Right lobe of liver (tissue), 6 donors: ENCODE data around the gene VRK3. TPM values are rescaled to one million over a fixed set of nuclear protein-coding genes. Genes with fewer than 3 reads are reported as not detected.

Experiments used
- ATAC-seq, 4 donors: fragments of 200-7000 bp; cut with Tn5 transposase; one replicate each; pipeline ENCODE4 v1.9.1; 2020; ENCODE audit warnings: mild to moderate bottlenecking in 4 of 4, moderate library complexity in 4 of 4
- DNase-seq, 3 donors: peaks; one replicate each; pipeline ENCODE4 v3.0.0-alpha.2; 2020
- H3K27ac ChIP-seq, 3 donors: fragments of 200-600 bp; one replicate each; pipeline ENCODE4 v1.8.0; 2022
- H3K27me3 ChIP-seq, 2 donors: fragments of 200-600 bp; one replicate each; pipeline ENCODE4 v1.8.0; 2022
- H3K36me3 ChIP-seq, 4 donors: fragments of 200-600 bp; sonication (generic) in 1 of 4; one replicate each; pipeline versions ENCODE4 v1.5.1 to v1.8.0; 2017 to 2022; ENCODE audit warnings: control low read depth in 1 of 4
- H3K4me1 ChIP-seq, 4 donors: fragments of 200-600 bp; sonication (generic) in 1 of 4; one replicate each; pipeline versions ENCODE4 v1.5.1 to v1.8.0; 2017 to 2022; ENCODE audit warnings: control low read depth in 1 of 4
- H3K4me3 ChIP-seq, 3 donors: fragments of 200-600 bp; one replicate each; pipeline ENCODE4 v1.8.0; 2022
- H3K9me3 ChIP-seq, 4 donors: fragments of 200-600 bp; sonication (generic) in 1 of 4; one replicate each; pipeline versions ENCODE4 v1.5.1 to v1.8.0; 2017 to 2022; ENCODE audit warnings: control low read depth in 1 of 4
- CTCF ChIP-seq, 4 donors: fragments of 200-600 bp in 3 of 4; fragments of 450-650 bp in 1 of 4; IDR thresholded peaks; one replicate each; pipeline versions ENCODE4 v1.5.1 to v1.8.0; 2016 to 2022; ENCODE audit warnings: antibody characterized with exemption in 4 of 4, mild to moderate bottlenecking in 2 of 4
- POLR2A ChIP-seq: fragments of 450-650 bp; IDR thresholded peaks from one replicate; pipeline ENCODE4 v1.6.1; 2017; ENCODE audit warnings: antibody characterized with exemption, mild to moderate bottlenecking
- WGBS: methylation state at CpG from one replicate; pipeline ENCODE4 v1.1.6; 2018; ENCODE audit warnings: low coverage, low lambda C conversion rate; ENCODE audit not compliant: insufficient coverage; ENCODE audit errors: missing lambda C conversion rate; 5-methylcytosine and 5-hydroxymethylcytosine counted together
- intact Hi-C, 2 donors: fragments of 100-400 bp; cut with DNase I; formaldehyde crosslinking; loops; one replicate each; pipeline versions ENCODE4 v1.11.2 to v1.14.1; 2022
- total RNA-seq, 6 experiments: library from RNA; depleted of rRNA in 2 of 6; stranded (reverse); fragments of >200 nt in 2 of 6; fragmentation: NEBNext Ultra II Directional in 3 of 6; extraction: Animal tissue kit (Norgen Biotek cat#: 25700) in 3 of 6; gene quantifications; one replicate each; pipeline versions ENCODE4 v1.1.0 to v1.2.4, GENCODE V29; 2016 to 2023
- donor health status: DM: no; HTN: yes; CAD: no.
- donor health status: DM: no; HTN: no; CAD: no.
- donor health status: DM: no; HTN: no; CAD: no.
- donor health status: DM: no; HTN: yes; CAD: no.
- donor health status: DM: no; HTN: yes; CAD: no.

Gene VRK3
- total RNA-seq, 6 experiments from 2014 or later: 29.6 to 44.2 (median 33.0) TPM

- 78% methylated on average over 5 of the region's 5 CpGs for WGBS
- ATAC-seq: no peak
Measured at GRCh38 chr19:49940482-49940791, 84.7 kb downstream of the VRK3 start.

GRCh38 chr19:49939721-49940481, 85.3 kb downstream of the VRK3 start:
- intact Hi-C loops: no loop called here
- H3K4me1 ChIP-seq: peaks cover 0 to 7% (median 0%) of the 10 kb centered on the region in 4 donors
- no peak overlapping the region for H3K4me3 ChIP-seq
- 90% methylated on average over 4 of the region's 7 CpGs for WGBS
- H3K36me3 ChIP-seq: no peaks in the 10 kb centered on the region
- H3K9me3 ChIP-seq: no peaks in the 10 kb centered on the region
- no peak overlapping the region for H3K27ac ChIP-seq
- H3K27me3 ChIP-seq: no peaks in the 10 kb centered on the region
- DNase-seq: no peak
- no peak for ATAC-seq
- TF ChIP-seq CTCF (IDR thresholded peaks at IDR 0.05): no peak
- TF ChIP-seq POLR2A: no peak

More at GRCh38 chr19:49940482-49940791, 84.7 kb downstream of the VRK3 start:
- no peak for DNase-seq
- Histone ChIP-seq H3K27me3 (no peaks in the 10 kb centered on the region), H3K4me1 (peaks cover 0 to 7% (median 0%) of the 10 kb centered on the region in 4 donors), H3K36me3 (no peaks in the 10 kb centered on the region), H3K9me3 (no peaks in the 10 kb centered on the region), H3K27ac (no peak overlapping the region), H3K4me3 (no peak overlapping the region)
- intact Hi-C loops: no loop called here
- TF ChIP-seq CTCF (IDR thresholded peaks at IDR 0.05) (no peak), POLR2A (no peak)

GRCh38 chr19:49938662-49939061, 86.5 kb downstream of the VRK3 start:
- Histone ChIP-seq H3K9me3 (no peaks in the 10 kb centered on the region), H3K4me3 (no peak overlapping the region), H3K36me3 (no peaks in the 10 kb centered on the region), H3K27ac (no peak overlapping the region), H3K27me3 (no peaks in the 10 kb centered on the region), H3K4me1 (peaks cover 0 to 7% (median 0%) of the 10 kb centered on the region in 4 donors)
- TF ChIP-seq POLR2A: no peak
- no peak for TF ChIP-seq CTCF (IDR thresholded peaks at IDR 0.05)
- no peak for ATAC-seq
- no peak for DNase-seq
- 73% methylated on average over 3 of the region's 4 CpGs for WGBS
- intact Hi-C loops: no loop called here

- WGBS: 0% methylated on average over 9 of the region's 35 CpGs
- Histone ChIP-seq H3K27me3 (no peaks in the 10 kb centered on the region), H3K9me3 (no peaks in the 10 kb centered on the region), H3K36me3 (peaks cover 0 to 6% (median 2%) of the 10 kb centered on the region in 4 donors), H3K27ac (no peak overlapping the region), H3K4me3 (no peak overlapping the region), H3K4me1 (peaks cover 0 to 11% (median 0%) of the 10 kb centered on the region in 4 donors)
- intact Hi-C loops: no loop called here
- peak; percentile 82 to 83 (median 82) for DNase-seq
- TF ChIP-seq POLR2A (no peak), CTCF (IDR thresholded peaks at IDR 0.05) (peak; percentile 94 to 97 (median 96))
- ATAC-seq: peak; percentile 51 to 84 (median 68)
Measured at GRCh38 chr19:49937750-49938381, 87.3 kb downstream of the VRK3 start.
